HG03521 (cell line): ENCODE measurements around the gene CTNNBIP1.
A peak's percentile ranks its signal among the peaks of the same experiment; 100 is the strongest.
"Not testable (repeated sequence)": the region's sequence is repeated elsewhere in the genome, so short reads cannot be mapped to it uniquely, and the experiment has no call there.

Experiments used
- ATAC-seq: cut with Tn5 transposase; IDR thresholded peaks from one replicate; pipeline ENCODE4 v1.9.1; 2021; ENCODE audit warnings: mild to moderate bottlenecking, moderate library complexity; ENCODE audit not compliant: unreplicated experiment

The CTNNBIP1 gene

GRCh38 chr1:9910076-9910422, at the start of gene CTNNBIP1:
Gene CTNNBIP1 (minus strand): TSS chr1:9910269. CDS start chr1:9872064, 38,205 bp downstream.
- ATAC-seq, result peak; percentile 80

GRCh38 chr1:9957726-9958125, 47.7 kb upstream of the CTNNBIP1 start:
- ATAC-seq, result no peak

- no peak for ATAC-seq
Observed at GRCh38 chr1:9946315-9946714, 36.2 kb upstream of the CTNNBIP1 start.

- peak; percentile 97 for ATAC-seq
Observed at GRCh38 chr1:9942939-9943788, 33.1 kb upstream of the CTNNBIP1 start, which contains the start of the genes LZIC and NMNAT1. Gene LZIC (minus strand): TSS chr1:9943391. CDS start chr1:9936619, 6,772 bp downstream. Gene NMNAT1 (plus strand): TSS chr1:9943475. CDS start chr1:9972074, 28,599 bp downstream.

GRCh38 chr1:9942399-9942938, 32.4 kb upstream of the CTNNBIP1 start:
- ATAC-seq, result no peak

- no peak for ATAC-seq
Observed at GRCh38 chr1:9929431-9930385, 19.6 kb upstream of the CTNNBIP1 start.

- no peak for ATAC-seq
Observed at GRCh38 chr1:9927259-9927658, 17.2 kb upstream of the CTNNBIP1 start.

- no peak for ATAC-seq
Observed at GRCh38 chr1:9922342-9922741, 12.3 kb upstream of the CTNNBIP1 start.

GRCh38 chr1:9920606-9921005, 10.5 kb upstream of the CTNNBIP1 start:
- ATAC-seq, result no peak

- ATAC-seq, result no peak
Observed at GRCh38 chr1:9917901-9918300, 7.8 kb upstream of the CTNNBIP1 start.

GRCh38 chr1:9917495-9917894, 7.4 kb upstream of the CTNNBIP1 start:
- not testable (repeated sequence) for ATAC-seq

- no peak for ATAC-seq
Observed at GRCh38 chr1:9916452-9916851, 6.4 kb upstream of the CTNNBIP1 start.

GRCh38 chr1:9914610-9914937, 4.5 kb upstream of the CTNNBIP1 start:
- ATAC-seq, result no peak

- ATAC-seq, result no peak
Observed at GRCh38 chr1:9912264-9912936, 2.3 kb upstream of the CTNNBIP1 start.

- peak; percentile 93 for ATAC-seq
Observed at GRCh38 chr1:9910423-9911178, 532 bp upstream of the CTNNBIP1 start.

GRCh38 chr1:9909234-9910046, 629 bp downstream of the CTNNBIP1 start:
- ATAC-seq, result no peak

GRCh38 chr1:9908871-9909233, 1.2 kb downstream of the CTNNBIP1 start:
- no peak for ATAC-seq

GRCh38 chr1:9907441-9907840, 2.6 kb downstream of the CTNNBIP1 start:
- no peak for ATAC-seq

GRCh38 chr1:9906466-9906865, 3.6 kb downstream of the CTNNBIP1 start:
- no peak for ATAC-seq
